Subcutaneous adipose tissue (tissue), 4 donors: ENCODE data around the gene DYNC2LI1. TPM values are rescaled to one million over a fixed set of nuclear protein-coding genes. Genes with fewer than 3 reads are reported as not detected.

ENCODE experiments used
- total RNA-seq, 4 donors: library from RNA; depleted of rRNA; stranded (reverse); fragments of >200 nt; gene quantifications; one replicate each; pipeline ENCODE4 v1.1.0, GENCODE V29; 2016
- TF ChIP-seq, protein P1 (sequence below): fragments of 450-650 bp; IDR thresholded peaks from one replicate; pipeline ENCODE4 v1.5.1; 2016; ENCODE audit warnings: low read depth, mild to moderate bottlenecking, control low read depth, antibody characterized with exemption, moderate library complexity

Gene DYNC2LI1
- total RNA-seq, 4 donors from 2014 or later: 32.0 to 41.4 (median 34.5) TPM

DNA sequence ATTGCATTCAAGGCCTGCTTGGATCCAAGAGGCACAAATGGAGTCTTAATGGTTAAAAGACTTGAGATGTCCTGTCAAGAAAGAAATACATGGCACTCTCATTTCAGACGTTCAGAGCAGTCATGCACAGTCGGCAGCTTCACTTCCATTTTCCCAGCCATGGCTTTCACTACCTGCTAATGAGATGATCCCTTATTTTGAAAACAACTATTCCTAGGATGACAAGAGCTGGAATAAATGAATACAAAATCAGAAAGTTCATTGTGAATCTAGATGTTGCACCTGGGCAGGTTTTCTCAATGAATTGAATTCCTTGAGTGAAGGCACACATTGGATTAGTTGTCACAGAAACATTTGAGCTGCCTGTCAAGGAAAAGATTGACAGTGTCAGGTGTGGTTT, 39.1 kb downstream of the DYNC2LI1 start:
- TF ChIP-seq, protein P1, sequence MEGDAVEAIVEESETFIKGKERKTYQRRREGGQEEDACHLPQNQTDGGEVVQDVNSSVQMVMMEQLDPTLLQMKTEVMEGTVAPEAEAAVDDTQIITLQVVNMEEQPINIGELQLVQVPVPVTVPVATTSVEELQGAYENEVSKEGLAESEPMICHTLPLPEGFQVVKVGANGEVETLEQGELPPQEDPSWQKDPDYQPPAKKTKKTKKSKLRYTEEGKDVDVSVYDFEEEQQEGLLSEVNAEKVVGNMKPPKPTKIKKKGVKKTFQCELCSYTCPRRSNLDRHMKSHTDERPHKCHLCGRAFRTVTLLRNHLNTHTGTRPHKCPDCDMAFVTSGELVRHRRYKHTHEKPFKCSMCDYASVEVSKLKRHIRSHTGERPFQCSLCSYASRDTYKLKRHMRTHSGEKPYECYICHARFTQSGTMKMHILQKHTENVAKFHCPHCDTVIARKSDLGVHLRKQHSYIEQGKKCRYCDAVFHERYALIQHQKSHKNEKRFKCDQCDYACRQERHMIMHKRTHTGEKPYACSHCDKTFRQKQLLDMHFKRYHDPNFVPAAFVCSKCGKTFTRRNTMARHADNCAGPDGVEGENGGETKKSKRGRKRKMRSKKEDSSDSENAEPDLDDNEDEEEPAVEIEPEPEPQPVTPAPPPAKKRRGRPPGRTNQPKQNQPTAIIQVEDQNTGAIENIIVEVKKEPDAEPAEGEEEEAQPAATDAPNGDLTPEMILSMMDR: no peak

DNA sequence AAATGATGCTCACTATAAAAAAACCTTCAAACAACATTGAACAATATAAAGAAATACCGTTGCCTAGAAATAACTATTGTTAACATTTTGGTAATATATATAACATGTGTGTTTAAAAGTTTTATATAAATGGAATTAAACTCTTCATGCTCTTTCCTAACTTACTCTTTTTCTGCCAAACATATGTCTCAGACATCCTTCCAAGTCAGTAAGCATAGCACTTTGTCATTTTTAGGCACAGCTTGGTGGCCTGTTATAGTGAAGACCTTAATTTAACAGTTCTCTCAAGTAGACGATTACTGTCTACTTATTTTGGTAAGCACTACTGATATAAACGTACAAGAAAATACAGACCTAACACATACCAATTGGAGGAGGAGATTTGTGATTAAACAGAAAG, 40.9 kb downstream of the DYNC2LI1 start:
- TF ChIP-seq, protein P1: no peak

DNA sequence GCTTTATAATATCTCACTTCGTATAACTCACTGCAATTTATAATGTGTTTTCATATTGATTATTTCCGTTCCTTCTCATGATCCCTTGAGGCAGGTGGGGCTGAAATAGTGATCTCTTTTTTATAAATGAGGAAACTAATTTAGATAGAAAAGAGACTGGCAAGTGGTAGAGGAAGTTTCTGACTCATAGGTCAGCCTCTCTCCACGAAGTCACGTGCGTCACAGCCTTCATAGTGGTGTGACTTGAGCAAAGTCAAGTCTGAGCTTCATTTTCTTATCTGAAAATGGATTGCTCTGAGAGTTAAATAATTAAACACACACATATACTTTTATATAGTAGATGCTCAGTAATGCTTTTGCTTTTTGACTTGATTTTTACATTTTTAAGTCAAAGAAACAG, 44.9 kb downstream of the DYNC2LI1 start:
- TF ChIP-seq, protein P1: no peak

DNA sequence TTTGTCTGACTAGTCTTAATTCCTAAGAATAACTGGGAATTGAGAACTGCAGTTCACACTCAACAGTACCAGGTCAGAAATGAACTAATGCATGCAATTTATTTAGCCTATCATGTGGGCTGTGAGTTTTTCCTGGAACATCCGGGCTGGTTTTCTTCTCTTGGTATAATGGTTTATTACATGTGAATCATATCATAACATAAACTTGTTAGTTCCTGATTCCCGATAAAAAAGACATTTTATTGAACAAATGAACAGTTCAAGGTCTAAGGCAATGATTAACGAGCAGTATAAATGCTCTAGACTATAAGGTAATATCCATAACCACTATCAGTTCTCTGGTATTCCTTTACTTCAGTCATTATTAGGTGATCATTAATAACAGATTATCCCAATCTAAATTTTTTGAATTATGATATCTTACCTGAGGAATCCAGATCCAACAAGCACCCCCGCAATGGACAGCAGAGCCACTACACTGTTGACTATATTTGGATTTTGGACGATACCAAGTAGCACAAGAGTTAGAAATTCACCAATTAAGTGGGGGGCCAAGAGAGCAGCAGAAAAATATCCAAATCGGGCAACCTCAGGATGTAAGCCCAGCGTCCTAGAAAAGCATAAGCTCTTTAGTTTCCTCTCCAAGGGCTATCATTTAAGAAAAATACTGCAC, 45.8 kb downstream of the DYNC2LI1 start:
- TF ChIP-seq, protein P1: no peak

DNA sequence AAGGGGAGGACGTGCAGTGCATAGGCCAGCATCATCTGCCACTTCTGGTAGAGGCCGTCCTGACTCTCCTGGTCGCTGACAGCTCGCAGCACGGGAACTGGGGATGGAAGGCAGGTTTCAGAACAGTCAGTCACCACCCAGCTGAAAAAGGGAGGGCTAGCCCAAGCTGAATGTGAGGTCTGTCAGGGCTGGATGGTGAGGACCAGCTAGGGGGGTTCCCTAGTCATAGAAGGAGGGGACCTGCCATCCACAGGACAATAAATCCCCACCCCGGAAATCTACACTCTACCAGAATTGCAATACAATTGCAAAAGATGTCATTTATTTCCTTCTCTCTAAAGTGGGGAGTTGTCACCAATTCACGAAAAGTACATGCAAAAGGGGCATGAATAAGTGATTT, 49.0 kb downstream of the DYNC2LI1 start:
- TF ChIP-seq, protein P1: no peak

DNA sequence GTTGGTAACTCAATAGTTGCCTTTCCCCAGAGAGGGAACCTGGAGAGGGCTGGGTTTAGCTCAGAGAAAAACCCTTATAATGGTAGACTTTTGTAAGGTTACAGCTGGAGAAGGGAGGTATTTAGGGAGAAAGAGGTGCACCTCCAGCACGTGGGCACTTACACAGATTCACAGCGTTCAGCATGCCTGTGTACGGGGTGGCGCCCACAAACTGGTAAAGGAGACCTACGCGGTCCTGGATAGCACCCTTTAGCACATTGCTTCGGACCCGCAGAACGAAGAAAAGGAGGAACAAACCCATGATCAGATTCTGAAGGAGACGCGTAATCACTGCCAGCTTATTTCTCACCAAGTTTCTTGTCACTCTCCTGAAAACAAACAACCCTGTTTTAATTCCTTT, 49.9 kb downstream of the DYNC2LI1 start:
- TF ChIP-seq, protein P1: no peak

DNA sequence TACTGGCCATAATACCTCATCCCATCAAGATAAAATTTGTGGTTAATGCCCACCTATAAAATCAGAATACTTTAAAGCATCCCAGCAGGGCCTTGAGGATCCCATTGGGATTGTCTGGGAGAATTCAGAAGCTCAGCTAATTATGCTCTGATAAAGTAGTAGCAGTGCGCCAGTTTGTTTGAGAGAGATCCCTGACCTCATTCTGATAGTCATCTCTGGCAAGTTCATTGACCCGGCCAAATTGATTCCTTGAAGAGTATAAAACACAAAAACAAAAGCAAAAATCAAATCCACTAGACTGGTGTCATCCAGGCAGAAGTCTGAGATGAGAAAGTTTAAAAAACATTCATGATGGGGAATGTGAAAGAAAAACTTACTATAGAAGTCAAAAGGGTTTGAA, 50.7 kb downstream of the DYNC2LI1 start:
- TF ChIP-seq, protein P1: no peak
